HG02973 (cell line): ENCODE results near the gene TWNK.

Experiments
- ATAC-seq: cut with Tn5 transposase; IDR thresholded peaks from one replicate; pipeline ENCODE4 v1.9.1; 2021; ENCODE audit warnings: moderate library complexity; ENCODE audit not compliant: unreplicated experiment

The TWNK gene

GRCh38 chr10:100996678-100997359 lies 9.5 kb downstream of the TWNK start:
- no peak for ATAC-seq

- ATAC-seq: peak; percentile 33
Observed at GRCh38 chr10:100997360-100998182, 10.2 kb downstream of the TWNK start.

DNA sequence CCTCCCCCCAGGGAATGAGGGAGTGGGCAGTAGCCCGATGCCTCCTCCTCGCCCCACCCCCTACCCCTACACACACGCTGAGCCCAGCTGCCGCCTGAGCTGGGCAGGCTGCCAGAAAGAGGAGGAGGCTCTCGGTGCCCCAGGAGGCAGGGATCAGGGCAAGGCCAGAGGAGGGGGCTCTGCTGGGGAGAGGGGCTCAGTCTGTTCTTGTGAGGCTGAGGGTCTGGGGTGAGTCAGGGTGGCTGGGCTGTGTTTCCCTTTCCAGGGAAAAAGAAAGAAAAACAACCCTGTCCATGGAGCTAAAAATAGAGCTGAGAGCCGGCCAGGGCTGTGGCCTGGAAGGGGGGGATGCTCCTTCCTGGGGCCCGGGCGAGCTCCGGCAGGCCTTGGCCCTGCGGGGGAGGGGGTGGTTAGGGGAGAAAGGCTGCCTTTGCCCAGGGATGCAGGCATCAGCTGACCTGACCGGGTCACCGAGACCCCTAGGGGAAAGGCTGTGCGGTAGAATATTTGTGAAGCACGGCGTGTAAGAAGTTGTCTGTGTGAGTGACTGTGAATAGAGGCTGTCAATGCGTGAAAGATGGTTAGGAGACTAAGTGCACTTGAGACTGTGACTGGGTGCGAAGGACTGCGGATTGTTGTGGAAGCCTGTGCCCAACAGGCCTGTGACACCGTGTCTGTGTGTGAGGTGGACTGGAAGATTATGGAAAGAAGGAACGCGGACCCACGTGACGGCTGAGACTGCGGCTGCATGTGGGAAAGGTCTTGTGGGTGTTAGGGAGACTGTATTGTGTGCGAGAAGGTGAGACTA lies 11.0 kb downstream of the TWNK start:
- ATAC-seq: no peak

DNA sequence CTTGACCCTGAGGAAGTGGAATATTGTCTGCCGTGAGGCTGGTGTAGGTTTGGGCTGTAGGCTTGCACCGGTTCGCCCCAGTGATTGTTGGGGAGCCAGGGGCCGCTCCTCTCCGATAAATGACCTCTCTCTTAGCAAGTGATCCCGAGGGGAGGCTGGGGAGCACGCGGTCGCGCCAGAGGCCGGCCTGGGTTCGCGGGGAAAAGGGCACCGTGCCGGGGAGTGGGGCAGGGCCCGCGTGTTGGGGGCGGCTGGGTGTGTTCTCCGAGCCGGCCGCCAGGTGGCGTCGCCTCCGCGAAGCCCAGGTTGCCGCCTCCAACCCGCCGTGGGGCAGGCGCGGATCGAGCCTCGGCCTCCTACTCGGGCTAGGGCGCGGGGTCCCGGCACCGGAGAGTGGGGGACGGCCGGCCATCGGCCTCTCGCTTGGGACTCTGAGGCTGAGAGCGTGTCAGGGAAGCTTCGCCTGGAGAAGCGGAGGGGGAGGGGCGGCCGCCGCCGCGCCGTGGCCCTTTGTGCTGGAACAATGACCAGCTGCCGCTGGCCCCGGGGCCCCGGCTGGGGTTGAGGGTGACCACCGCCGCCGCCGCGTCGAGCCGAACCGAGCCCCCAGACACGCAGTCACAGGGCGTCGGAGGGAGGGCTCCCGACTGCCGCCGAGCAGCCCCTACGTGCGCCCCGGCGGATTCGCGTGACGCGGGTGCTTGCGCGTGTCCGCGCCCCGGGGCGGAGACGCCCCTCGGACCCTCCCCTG lies 11.8 kb downstream of the TWNK start:
- peak; percentile 27 for ATAC-seq

DNA sequence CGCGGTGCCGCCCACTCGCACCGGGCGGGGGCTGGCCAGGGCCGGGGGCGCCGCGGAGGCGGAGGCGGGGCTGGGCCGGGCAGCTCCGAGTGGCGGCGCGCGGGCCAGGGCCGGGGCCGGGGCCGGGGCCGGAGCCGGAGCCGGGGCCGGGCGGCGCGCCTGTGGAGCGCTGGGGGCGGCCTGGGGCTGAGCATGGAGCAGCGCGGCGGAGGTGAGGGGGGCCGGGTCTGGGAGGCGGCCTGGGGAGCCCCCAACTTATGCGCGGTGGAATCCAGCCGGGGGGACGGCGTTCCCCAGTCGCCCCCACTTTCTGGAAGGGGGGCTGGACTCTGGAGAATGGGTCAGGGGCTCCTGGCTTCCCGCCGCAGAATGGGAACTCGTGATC lies 12.4 kb downstream of the TWNK start, which contains the start of gene LZTS2:
LZTS2 (plus strand) TSS at position 67 of the 385 bp plus-strand sequence. CDS start 2,731 bp downstream, outside the sequence.
- no peak for ATAC-seq

- no peak for ATAC-seq
Observed at GRCh38 chr10:101000127-101000914, 13.0 kb downstream of the TWNK start.

GRCh38 chr10:101000915-101001658 lies 13.7 kb downstream of the TWNK start:
- ATAC-seq: no peak

DNA sequence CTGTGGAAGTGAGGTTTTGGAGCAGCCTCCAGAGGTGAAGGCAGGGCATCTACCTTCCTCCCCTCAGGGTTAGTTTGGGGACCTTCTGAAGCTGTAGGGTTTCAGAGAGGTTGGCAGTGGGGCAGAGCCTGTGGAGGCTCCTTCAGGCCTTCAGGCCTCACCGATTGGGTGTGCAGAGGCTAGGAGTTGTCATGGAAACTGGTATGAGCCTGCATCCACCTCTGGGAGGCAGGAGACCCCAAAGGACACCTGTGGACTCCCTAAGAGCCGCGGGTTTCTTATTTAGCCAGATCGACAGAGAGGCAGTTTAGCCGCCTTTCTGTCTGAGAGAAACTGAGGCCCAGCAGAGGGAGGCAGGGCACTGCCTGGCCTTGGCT lies 14.3 kb downstream of the TWNK start:
- no peak for ATAC-seq

DNA sequence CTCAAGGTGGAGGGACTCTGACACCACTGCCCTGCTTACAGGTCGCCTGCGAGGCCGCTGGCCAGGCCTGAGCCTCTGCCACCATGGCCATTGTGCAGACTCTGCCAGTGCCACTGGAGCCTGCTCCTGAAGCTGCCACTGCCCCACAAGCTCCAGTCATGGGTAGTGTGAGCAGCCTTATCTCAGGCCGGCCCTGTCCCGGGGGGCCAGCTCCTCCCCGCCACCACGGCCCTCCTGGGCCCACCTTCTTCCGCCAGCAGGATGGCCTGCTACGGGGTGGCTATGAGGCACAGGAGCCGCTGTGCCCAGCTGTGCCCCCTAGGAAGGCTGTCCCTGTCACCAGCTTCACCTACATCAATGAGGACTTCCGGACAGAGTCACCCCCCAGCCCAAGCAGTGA lies 15.1 kb downstream of the TWNK start:
- no peak for ATAC-seq

- ATAC-seq: no peak
Observed at GRCh38 chr10:101003639-101004206, 16.4 kb downstream of the TWNK start.

DNA sequence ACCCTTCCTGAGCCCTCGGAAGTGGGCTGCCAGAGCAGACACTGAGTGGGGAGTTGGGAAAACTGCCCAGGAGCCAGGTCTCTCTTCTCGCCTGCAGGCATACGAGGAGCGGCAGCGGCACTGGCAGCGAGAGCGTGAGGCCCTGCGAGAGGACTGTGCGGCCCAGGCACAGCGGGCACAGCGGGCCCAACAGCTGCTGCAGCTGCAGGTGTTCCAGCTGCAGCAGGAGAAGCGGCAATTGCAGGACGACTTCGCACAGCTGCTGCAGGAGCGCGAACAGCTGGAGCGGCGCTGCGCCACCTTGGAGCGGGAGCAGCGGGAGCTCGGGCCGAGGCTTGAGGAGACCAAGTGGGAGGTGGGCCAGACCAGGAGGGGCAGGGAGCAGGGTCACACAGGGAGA lies 18.0 kb downstream of the TWNK start:
- ATAC-seq: no peak

- ATAC-seq: no peak
Observed at GRCh38 chr10:101005869-101006567, 18.7 kb downstream of the TWNK start.

- ATAC-seq: no peak
Observed at GRCh38 chr10:101006593-101007098, 19.3 kb downstream of the TWNK start.

DNA sequence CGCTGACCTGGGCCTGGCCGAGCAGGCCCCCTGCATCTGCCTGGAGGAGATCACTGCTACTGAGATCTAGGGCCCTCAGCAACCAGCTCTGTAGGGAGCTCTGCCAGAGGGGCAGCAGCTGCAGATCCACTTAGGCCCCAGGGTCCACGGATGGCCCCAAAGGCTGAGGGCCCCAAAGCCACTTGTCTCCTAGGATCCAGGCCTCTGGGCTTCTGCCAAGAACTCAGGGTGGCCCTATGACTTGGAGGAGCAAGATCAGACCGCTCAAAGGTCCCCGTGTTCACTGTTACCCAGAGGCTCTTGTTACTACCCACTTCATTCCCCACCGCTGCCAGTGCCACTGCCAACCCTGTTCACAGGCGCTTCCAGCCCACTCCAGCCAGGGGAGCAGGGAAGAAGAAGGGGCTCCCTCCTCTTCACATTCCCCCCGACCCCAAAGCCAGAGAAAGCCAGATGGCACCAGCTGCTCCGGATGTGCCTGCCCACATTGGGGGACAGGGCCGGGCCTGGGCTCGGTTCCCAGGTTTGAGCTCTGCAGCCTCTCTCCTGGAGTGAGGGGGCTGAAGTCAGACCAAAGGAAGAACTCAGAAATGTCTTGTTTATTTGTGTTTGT lies 19.9 kb downstream of the TWNK start:
- no peak for ATAC-seq

DNA sequence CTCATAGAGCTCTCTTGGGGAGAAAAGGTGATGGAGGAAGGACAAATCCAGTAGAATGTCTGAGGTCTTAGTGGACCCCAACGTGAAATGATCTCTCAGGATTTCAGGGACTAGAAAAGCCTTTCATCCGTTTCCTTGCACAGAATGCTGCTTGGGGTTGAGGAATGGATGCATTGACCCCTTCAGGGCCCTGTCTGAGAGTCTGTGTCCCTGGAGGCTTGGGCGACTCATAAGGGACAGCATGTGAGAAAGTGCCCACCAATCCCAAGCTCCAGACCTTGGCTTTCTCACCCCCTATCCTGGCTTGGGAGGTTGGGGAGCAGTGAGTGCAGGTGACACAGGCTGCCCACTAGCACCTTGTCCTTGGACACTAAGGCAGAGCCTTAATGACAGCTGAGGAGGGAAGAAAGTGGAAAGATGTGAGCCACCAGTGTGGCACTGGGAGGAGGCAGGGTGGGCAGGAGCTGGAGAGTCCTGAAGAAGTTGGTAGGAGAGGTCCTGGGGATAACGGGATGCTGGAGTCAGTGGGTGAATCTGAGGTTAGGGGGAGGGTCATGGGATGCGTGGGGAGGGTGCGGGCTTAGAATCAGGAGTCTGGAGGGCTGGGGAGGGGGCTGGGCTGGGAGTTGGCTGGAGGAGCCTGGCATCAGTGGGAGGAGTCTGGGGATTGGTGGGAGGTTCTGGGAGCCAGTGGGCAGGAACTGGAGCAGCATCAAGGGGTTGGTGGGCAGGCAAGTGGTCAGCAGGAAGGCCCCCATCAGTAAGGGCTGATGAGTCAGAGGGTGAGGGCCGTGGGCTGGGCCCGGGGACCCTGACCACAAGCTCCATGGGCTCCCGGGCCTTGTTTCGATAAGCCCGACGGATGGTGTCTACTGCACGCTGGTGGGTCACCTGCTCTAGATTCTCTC lies 20.8 kb downstream of the TWNK start:
- no peak for ATAC-seq

- ATAC-seq: no peak
Observed at GRCh38 chr10:101008823-101009423, 21.6 kb downstream of the TWNK start.
